ENCODE results near the gene KCNQ1. TPM values are rescaled to one million over a fixed set of nuclear protein-coding genes. Genes with fewer than 3 reads are reported as not detected.

Gene KCNQ1
- total RNA-seq, 1 experiment from 2014 or later: 1.0 TPM

- POLR2A ChIA-PET: no interaction called here
- intact Hi-C loops (cut with micrococcal nuclease; ENCODE audit: unreplicated experiment): no loop called here
- H3K27ac Mint-ChIP-seq (ENCODE audit: unreplicated experiment): no peak overlapping the region
- H3K36me3 Mint-ChIP-seq (ENCODE audit: insufficient read depth, unreplicated experiment): no peaks in the 10 kb centered on the region
- BruUV-seq (replicated peaks): no TSS peak
- CTCF ChIA-PET: no interaction called here
- no peaks in the 10 kb centered on the region for H3K9me3 Mint-ChIP-seq (ENCODE audit: unreplicated experiment)
- no peaks in the 10 kb centered on the region for H3K27me3 Mint-ChIP-seq (ENCODE audit: insufficient read depth, unreplicated experiment)
- Histone ChIP-seq H3K27me3 (replicated peaks; ENCODE audit: control insufficient read depth, insufficient read depth, low read length) (no peaks in the 10 kb centered on the region), H3K4me3 (ENCODE audit: low read depth, low read length) (no peak overlapping the region), H3K36me3 (ENCODE audit: control insufficient read depth, insufficient read depth, low read length) (no peaks in the 10 kb centered on the region), H3K9me3 (no peaks in the 10 kb centered on the region), H3K4me1 (no peaks in the 10 kb centered on the region)
- TF ChIP-seq CTCF (IDR thresholded peaks at IDR 0.05; ENCODE audit: insufficient read depth in 1 of 2, low read depth in 1 of 2, low read length in 1 of 2, severe bottlenecking in 1 of 2, unreplicated experiment in 1 of 2): no peak
- no peak overlapping the region for H3K4me3 Mint-ChIP-seq (ENCODE audit: unreplicated experiment)
- no peak for DNase-seq
- no peaks in the 10 kb centered on the region for H3K4me1 Mint-ChIP-seq (ENCODE audit: low read depth, unreplicated experiment)
Observed at GRCh38 chr11:2432628-2433071, 12.2 kb upstream of the KCNQ1 start.

GRCh38 chr11:2433106-2433925 is 11.5 kb upstream of the KCNQ1 start:
- Mint-ChIP-seq H3K36me3 (ENCODE audit: insufficient read depth, unreplicated experiment) (no peaks in the 10 kb centered on the region), H3K4me3 (ENCODE audit: unreplicated experiment) (no peak overlapping the region)

GRCh38 chr11:2434008-2434407 is 10.8 kb upstream of the KCNQ1 start:
- CTCF ChIA-PET: no interaction called here
- POLR2A ChIA-PET: no interaction called here
- Mint-ChIP-seq H3K27me3 (ENCODE audit: insufficient read depth, unreplicated experiment) (peaks cover 5% of the 10 kb centered on the region), H3K4me1 (ENCODE audit: low read depth, unreplicated experiment) (no peaks in the 10 kb centered on the region), H3K9me3 (ENCODE audit: unreplicated experiment) (no peaks in the 10 kb centered on the region), H3K27ac (ENCODE audit: unreplicated experiment) (no peak overlapping the region), H3K4me3 (ENCODE audit: unreplicated experiment) (no peak overlapping the region), H3K36me3 (ENCODE audit: insufficient read depth, unreplicated experiment) (no peaks in the 10 kb centered on the region)
- no peak for TF ChIP-seq CTCF (IDR thresholded peaks at IDR 0.05; ENCODE audit: insufficient read depth in 1 of 2, low read depth in 1 of 2, low read length in 1 of 2, severe bottlenecking in 1 of 2, unreplicated experiment in 1 of 2)
- H3K4me3 ChIP-seq (ENCODE audit: low read depth, low read length): no peak overlapping the region
- no peaks in the 10 kb centered on the region for H3K9me3 ChIP-seq
- no peaks in the 10 kb centered on the region for H3K27me3 ChIP-seq (replicated peaks; ENCODE audit: control insufficient read depth, insufficient read depth, low read length)
- intact Hi-C loops (cut with micrococcal nuclease; ENCODE audit: unreplicated experiment): no loop called here
- no peaks in the 10 kb centered on the region for H3K36me3 ChIP-seq (ENCODE audit: control insufficient read depth, insufficient read depth, low read length)
- H3K4me1 ChIP-seq: no peaks in the 10 kb centered on the region
- no peak for DNase-seq
- no TSS peak for BruUV-seq (replicated peaks)

More at GRCh38 chr11:2433106-2433925, 11.5 kb upstream of the KCNQ1 start:
- BruUV-seq (replicated peaks): no TSS peak
- intact Hi-C loops (cut with micrococcal nuclease; ENCODE audit: unreplicated experiment): no loop called here
- no peaks in the 10 kb centered on the region for H3K9me3 Mint-ChIP-seq (ENCODE audit: unreplicated experiment)
- TF ChIP-seq CTCF (IDR thresholded peaks at IDR 0.05; ENCODE audit: insufficient read depth in 1 of 2, low read depth in 1 of 2, low read length in 1 of 2, severe bottlenecking in 1 of 2, unreplicated experiment in 1 of 2): no peak
- H3K4me3 ChIP-seq (ENCODE audit: low read depth, low read length): no peak overlapping the region
- DNase-seq: no peak
- ChIA-PET CTCF (no interaction called here), POLR2A (no interaction called here)
- no peaks in the 10 kb centered on the region for H3K27me3 Mint-ChIP-seq (ENCODE audit: insufficient read depth, unreplicated experiment)
- no peaks in the 10 kb centered on the region for H3K4me1 Mint-ChIP-seq (ENCODE audit: low read depth, unreplicated experiment)
- H3K27ac Mint-ChIP-seq (ENCODE audit: unreplicated experiment): no peak overlapping the region
- no peaks in the 10 kb centered on the region for H3K9me3 ChIP-seq
- no peaks in the 10 kb centered on the region for H3K27me3 ChIP-seq (replicated peaks; ENCODE audit: control insufficient read depth, insufficient read depth, low read length)
- no peaks in the 10 kb centered on the region for H3K4me1 ChIP-seq
- H3K36me3 ChIP-seq (ENCODE audit: control insufficient read depth, insufficient read depth, low read length): no peaks in the 10 kb centered on the region

Measured in Caco-2 (cell line).